Immature natural killer cell (primary cell): ENCODE results near the gene DYNC1H1. TPM values are rescaled to one million over a fixed set of nuclear protein-coding genes. Genes with fewer than 3 reads are reported as not detected.

Experiments used
- DNase-seq, 3 donors: peaks; one replicate each; pipeline ENCODE4 v3.0.0; 2022; ENCODE audit warnings: mixed read lengths in 1 of 3
- H3K27ac Mint-ChIP-seq, 6 donors: one replicate each; pipeline ENCODE4 v1.8.0; 2020; ENCODE audit warnings: mixed read lengths in 6 of 6, mild to moderate bottlenecking in 5 of 6, inconsistent platforms in 4 of 6, moderate library complexity in 3 of 6
- H3K27me3 Mint-ChIP-seq, 3 donors: one replicate each; pipeline ENCODE4 v1.8.0; 2020 to 2021; ENCODE audit warnings: low read depth in 3 of 3, mild to moderate bottlenecking in 3 of 3, mixed read lengths in 3 of 3, moderate library complexity in 3 of 3, inconsistent platforms in 1 of 3
- H3K36me3 Mint-ChIP-seq, 3 donors: one replicate each; pipeline ENCODE4 v1.8.0; 2020; ENCODE audit warnings: mixed read lengths in 3 of 3, inconsistent platforms in 2 of 3, mild to moderate bottlenecking in 2 of 3
- H3K4me1 Mint-ChIP-seq, 2 donors: one replicate each; pipeline ENCODE4 v1.8.0; 2020; ENCODE audit warnings: inconsistent platforms in 2 of 2, mild to moderate bottlenecking in 2 of 2, mixed read lengths in 2 of 2, moderate library complexity in 1 of 2
- H3K4me3 Mint-ChIP-seq, 5 donors: one replicate each; pipeline ENCODE4 v1.8.0; 2020; ENCODE audit warnings: mild to moderate bottlenecking in 5 of 5, mixed read lengths in 5 of 5, inconsistent platforms in 3 of 5, moderate library complexity in 3 of 5
- H3K9me3 Mint-ChIP-seq, 6 donors: one replicate each; pipeline ENCODE4 v1.8.0; 2020; ENCODE audit warnings: mild to moderate bottlenecking in 6 of 6, mixed read lengths in 6 of 6, inconsistent platforms in 4 of 6, moderate library complexity in 3 of 6
- polyA plus RNA-seq, 3 donors: library from polyadenylated mRNA; unstranded; fragments of 300-500 nt; fragmentation: Illumina TruSeq; gene quantifications; one replicate each; pipeline ENCODE4 v1.2.3, GENCODE V29; 2021

Gene DYNC1H1
- polyA plus RNA-seq, 3 donors from 2014 or later: 15.7 to 78.5 (median 25.5) TPM

DNA sequence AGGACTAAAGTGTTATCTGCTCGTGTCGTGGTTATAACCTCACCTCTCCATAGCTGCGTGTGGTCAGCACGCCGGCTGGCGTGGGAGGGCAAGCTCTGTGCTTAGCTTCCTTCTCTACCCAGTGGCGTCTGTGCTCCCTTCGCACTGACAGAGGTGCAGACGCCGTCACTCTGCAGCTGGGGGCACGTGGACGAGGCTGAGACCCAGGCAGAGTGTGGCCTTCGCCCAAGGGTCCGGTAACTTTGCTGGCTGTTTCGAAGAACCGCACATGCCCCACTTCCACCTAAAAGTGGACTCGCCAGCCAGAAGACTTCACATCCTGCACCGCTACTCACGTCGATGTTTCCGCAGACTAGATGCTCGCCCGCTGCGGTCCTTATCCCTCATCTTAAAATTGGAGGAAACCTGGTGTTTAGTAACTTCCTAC is 35.9 kb upstream of the DYNC1H1 start:
- DNase-seq: no peak
- Mint-ChIP-seq H3K4me3 (no peak overlapping the region), H3K27me3 (peaks cover 2 to 40% (median 7%) of the 10 kb centered on the region in 3 donors)

DNA sequence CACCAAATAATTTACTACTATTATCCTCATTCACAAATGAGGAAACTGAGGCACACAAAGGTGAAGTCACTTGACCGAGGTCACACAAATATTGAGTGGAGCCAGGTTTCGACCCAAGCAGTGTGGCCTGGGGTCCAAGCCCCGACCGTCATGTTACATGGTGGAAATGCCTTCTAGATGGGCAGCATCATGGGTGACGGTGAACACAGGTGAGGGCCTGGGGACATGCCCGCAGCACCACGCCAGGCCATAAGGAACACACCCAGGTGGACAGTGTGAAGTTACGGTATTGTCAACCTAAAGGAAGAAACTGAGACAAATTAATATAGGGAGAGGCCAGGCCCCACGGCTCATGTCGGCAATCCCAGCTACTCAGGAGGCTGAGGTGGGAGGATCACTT is 35.3 kb upstream of the DYNC1H1 start:
- DNase-seq: no peak
- H3K9me3 Mint-ChIP-seq: no peaks in the 10 kb centered on the region
- H3K4me3 Mint-ChIP-seq: no peak overlapping the region
- peak overlapping the region in 5 of 6 donors; percentile 49 to 77 (median 70) for H3K27ac Mint-ChIP-seq
- H3K4me1 Mint-ChIP-seq: peaks cover 0 to 2% of the 10 kb centered on the region in 2 donors
- H3K36me3 Mint-ChIP-seq: peaks cover 0 to 13% (median 3%) of the 10 kb centered on the region in 3 donors
- H3K27me3 Mint-ChIP-seq: peaks cover 2 to 42% (median 7%) of the 10 kb centered on the region in 3 donors

More for the DNA sequence above, 35.9 kb upstream of the DYNC1H1 start:
- peaks cover 0 to 13% (median 3%) of the 10 kb centered on the region in 3 donors for H3K36me3 Mint-ChIP-seq
- no peaks in the 10 kb centered on the region for H3K9me3 Mint-ChIP-seq
- peaks cover 0 to 2% of the 10 kb centered on the region in 2 donors for H3K4me1 Mint-ChIP-seq
- H3K27ac Mint-ChIP-seq: peak overlapping the region in 5 of 6 donors; percentile 49 to 78 (median 70)

DNA sequence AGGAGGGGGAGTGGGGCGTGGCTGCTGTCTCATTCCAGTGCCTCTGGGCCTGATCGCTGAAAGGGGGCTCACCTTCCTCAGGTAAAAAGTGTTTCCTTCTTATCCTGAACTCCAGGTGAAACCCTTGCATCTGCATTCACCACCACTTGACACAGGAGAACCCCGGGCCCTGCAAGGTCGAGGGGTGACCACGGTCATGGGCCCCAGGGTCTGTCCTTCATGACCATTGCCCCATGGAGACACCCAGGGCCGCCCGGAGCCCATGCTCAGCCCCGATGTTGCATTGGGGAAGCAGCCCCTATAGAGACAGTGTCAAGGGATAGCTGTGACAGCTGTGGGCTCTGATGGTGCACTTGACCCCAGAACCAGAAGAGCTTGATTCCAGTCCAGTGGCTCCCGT is 34.4 kb upstream of the DYNC1H1 start:
- Mint-ChIP-seq H3K27ac (peak overlapping the region in 4 of 6 donors; percentile 19 to 72 (median 46)), H3K27me3 (peaks cover 2 to 42% (median 7%) of the 10 kb centered on the region in 3 donors)

DNA sequence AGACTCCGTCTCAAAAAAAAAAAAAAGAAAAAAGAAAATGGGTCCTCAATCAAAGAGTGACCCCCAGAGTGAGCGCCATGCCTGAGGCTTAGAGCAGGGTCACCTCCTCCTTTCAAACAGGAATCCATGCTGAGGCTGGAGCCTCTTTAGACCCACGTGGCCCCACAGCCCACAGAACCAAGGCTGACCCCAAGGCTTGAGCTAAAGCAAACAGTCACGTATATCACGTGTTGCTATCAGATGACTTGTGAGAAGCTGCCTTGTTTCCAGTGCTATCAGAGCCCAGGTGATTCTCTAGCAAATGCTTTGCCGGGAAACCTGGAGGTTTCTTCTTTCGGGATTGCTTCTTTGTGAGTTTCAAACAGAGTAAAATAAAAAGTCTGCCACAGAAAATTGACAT is 31.7 kb upstream of the DYNC1H1 start:
- Mint-ChIP-seq H3K4me1 (peaks cover 0 to 2% of the 10 kb centered on the region in 2 donors), H3K9me3 (no peaks in the 10 kb centered on the region), H3K27ac (peak overlapping the region in 1 of 6 donors; percentile 22), H3K27me3 (peaks cover 2 to 35% (median 3%) of the 10 kb centered on the region in 3 donors), H3K4me3 (no peak overlapping the region), H3K36me3 (peaks cover 0 to 5% (median 0%) of the 10 kb centered on the region in 3 donors)
- no peak for DNase-seq

More for the DNA sequence above, 34.4 kb upstream of the DYNC1H1 start:
- peaks cover 0 to 2% of the 10 kb centered on the region in 2 donors for H3K4me1 Mint-ChIP-seq
- H3K9me3 Mint-ChIP-seq: no peaks in the 10 kb centered on the region
- H3K36me3 Mint-ChIP-seq: peaks cover 0 to 13% (median 3%) of the 10 kb centered on the region in 3 donors
- DNase-seq: no peak
- H3K4me3 Mint-ChIP-seq: no peak overlapping the region

DNA sequence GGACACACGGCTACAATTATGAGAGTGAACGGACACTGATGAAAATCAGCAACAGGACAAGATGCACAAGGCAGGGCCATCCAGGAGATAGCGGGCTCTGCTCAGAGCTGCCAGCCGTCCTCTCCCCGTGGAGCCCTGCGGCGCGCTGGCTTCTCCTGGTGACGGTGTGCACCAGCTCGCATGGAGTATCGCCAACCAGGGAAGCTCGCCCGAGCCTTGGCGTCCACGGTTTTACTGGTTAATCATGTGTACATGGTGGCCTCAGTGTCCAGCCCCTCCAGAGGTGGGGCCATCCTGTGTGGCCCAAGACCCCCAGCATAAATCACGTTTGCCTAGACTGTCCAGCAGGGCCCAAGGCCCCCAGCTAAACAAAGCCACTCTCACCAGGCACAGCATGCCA is 31.2 kb upstream of the DYNC1H1 start:
- H3K36me3 Mint-ChIP-seq: peaks cover 0 to 5% (median 0%) of the 10 kb centered on the region in 3 donors
- no peak for DNase-seq
- no peak overlapping the region for H3K4me3 Mint-ChIP-seq
- peaks cover 0 to under 1% of the 10 kb centered on the region in 2 donors for H3K4me1 Mint-ChIP-seq
- H3K9me3 Mint-ChIP-seq: no peaks in the 10 kb centered on the region
- H3K27ac Mint-ChIP-seq: peak overlapping the region in 1 of 6 donors; percentile 22
- H3K27me3 Mint-ChIP-seq: peaks cover 2 to 31% (median 3%) of the 10 kb centered on the region in 3 donors

DNA sequence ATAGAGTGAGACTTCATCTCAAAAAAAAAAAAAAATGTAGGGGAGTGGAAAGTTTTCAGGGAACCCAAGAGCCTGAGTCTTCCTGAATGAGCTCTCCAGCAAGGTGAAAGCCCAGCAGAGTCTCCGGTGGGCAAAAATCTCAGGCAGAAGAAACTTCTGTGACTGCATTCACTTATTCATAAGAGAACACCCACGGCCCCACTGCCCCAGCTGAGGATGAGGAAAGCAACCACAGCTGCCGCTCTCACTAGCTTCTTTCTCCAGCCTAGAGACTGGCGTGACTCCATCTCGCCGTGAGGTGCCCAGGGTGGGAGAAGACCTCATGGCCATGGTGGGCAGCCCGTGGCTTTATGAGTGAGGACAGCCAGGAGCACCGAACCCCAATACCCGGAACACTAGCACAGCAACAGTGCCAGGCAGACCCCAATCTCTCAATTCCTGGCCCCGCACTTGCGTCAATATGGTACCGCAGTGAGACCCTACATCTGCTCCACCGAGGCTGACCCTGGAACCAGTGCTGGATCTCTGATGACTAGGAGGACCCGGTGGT is 29.7 kb upstream of the DYNC1H1 start:
- H3K9me3 Mint-ChIP-seq: peaks cover 0 to 2% (median 0%) of the 10 kb centered on the region in 6 donors
- DNase-seq: no peak
- peaks cover 3 to 22% (median 5%) of the 10 kb centered on the region in 3 donors for H3K27me3 Mint-ChIP-seq
- H3K4me3 Mint-ChIP-seq: no peak overlapping the region
- no peaks in the 10 kb centered on the region for H3K4me1 Mint-ChIP-seq
- no peaks in the 10 kb centered on the region for H3K36me3 Mint-ChIP-seq
- H3K27ac Mint-ChIP-seq: no peak overlapping the region

DNA sequence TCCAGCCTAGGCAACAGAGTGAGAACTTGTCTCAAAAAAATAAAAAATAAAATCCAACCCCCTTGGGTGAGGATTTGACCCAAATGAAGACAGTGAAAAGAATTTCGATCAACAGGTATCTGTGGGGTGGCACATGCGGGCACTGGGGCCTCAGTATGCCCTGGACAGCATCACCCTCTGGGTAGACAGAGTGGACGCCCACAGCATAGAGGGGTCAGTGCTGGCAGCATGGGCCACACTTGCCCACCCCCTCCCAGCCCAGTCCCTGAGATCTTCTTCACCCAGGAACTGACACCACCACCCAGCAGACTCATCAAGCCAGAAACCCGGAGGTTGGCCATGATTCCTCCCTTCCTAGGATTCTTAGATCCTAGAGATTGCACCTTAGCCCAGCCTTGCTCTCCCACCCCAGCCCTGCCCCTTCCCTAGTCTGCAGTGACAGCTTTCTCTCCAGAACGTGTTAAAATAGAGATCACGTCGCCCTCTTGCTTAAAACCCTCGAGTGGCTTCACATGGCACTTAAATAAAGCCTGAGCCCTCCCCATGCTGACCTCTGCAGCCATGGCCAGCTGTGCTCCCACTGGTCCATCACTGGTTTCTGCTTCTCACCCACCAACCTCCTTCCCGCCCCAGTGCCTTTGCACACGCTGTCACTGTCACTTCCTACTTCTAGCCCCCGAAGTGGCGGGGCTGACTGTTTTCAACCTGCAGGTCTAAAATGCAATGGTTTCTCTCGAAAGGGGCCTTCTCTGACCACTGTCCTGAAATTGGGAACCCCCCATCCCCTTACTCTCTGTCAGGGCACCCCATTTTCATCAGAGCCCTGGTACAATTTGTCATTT is 26.2 kb upstream of the DYNC1H1 start:
- H3K9me3 Mint-ChIP-seq: peaks cover 0 to 2% (median 0%) of the 10 kb centered on the region in 6 donors
- no peak for DNase-seq
- H3K4me1 Mint-ChIP-seq: no peaks in the 10 kb centered on the region
- no peak overlapping the region for H3K4me3 Mint-ChIP-seq
- H3K27ac Mint-ChIP-seq: no peak overlapping the region
- H3K27me3 Mint-ChIP-seq: peaks cover 5 to 16% (median 12%) of the 10 kb centered on the region in 3 donors
- H3K36me3 Mint-ChIP-seq: no peaks in the 10 kb centered on the region

DNA sequence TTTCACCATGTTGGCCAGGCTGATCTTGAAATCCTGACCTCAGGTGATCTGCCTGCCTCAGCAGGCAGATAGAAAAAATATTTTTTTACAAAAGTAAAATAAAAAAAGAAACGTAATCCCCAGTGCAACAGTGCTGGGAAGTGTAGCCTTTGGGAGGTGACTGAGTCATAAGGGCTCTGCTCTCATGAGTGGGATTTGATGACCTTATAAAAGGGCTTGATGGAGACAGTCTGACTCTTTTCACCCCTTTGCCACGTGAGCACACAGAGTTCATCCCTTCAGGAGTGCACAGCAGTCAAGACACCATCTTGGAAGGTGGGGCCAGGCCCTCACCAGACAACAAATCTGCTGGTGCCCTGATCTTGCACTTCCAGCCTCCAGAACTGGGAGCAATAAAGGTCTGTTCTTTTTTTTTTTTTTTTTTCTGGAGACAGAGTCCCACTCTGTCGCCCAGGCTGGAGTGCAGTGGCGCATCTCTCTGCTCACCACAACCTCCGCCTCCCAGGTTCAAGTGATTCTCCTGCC is 24.7 kb upstream of the DYNC1H1 start:
- no peaks in the 10 kb centered on the region for H3K36me3 Mint-ChIP-seq
- no peaks in the 10 kb centered on the region for H3K4me1 Mint-ChIP-seq
- H3K27ac Mint-ChIP-seq: no peak overlapping the region
- no peak overlapping the region for H3K4me3 Mint-ChIP-seq
- DNase-seq: no peak
- H3K27me3 Mint-ChIP-seq: peaks cover 5 to 21% (median 16%) of the 10 kb centered on the region in 3 donors
- H3K9me3 Mint-ChIP-seq: peaks cover 0 to 2% (median 0%) of the 10 kb centered on the region in 6 donors

DNA sequence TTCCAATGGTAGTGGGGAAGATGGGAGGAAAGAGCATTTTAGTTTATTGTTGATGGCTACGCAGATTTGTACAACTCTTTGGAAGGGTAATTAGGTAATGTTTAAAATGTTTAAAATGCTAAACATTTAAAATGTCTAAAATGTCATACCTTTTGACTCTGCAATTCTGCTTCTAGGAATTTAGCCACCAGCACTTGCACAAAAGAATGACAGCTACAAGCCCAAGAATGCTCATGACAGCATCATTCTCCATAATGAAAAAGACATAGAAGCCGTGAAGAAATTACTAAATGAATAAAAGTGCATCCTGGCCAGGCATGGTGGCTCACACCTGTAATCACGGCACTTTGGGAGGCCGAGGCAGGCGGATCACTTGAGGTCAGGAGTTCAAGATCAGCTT is 19.9 kb upstream of the DYNC1H1 start:
- Mint-ChIP-seq H3K27me3 (peaks cover 14 to 42% (median 25%) of the 10 kb centered on the region in 3 donors), H3K36me3 (no peaks in the 10 kb centered on the region)

DNA sequence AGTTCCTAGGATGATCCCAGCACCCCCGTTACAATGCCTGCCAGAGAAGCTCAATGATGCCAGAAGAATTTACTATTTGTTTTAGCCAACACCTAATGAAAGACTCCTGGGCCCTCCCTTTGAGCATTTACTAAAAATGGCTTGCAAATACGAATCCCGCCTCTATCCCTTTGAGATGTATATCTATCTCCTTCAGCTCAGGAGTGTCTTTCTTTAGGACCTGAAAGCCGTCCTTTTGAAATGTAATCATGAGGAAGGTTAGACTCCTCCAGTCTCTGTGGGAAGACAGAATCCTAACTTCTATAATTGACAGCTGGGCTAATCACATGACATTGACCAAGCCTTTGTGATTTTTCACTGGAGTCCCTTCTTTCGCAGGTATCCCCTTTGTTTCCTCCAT is 19.2 kb upstream of the DYNC1H1 start:
- H3K4me1 Mint-ChIP-seq: peaks cover 26 to 27% of the 10 kb centered on the region in 2 donors
- no peak for DNase-seq
- peak overlapping the region in 2 of 5 donors; percentile 21 to 25 for H3K4me3 Mint-ChIP-seq
- H3K27me3 Mint-ChIP-seq: peaks cover 14 to 40% (median 25%) of the 10 kb centered on the region in 3 donors
- H3K36me3 Mint-ChIP-seq: no peaks in the 10 kb centered on the region
- no peaks in the 10 kb centered on the region for H3K9me3 Mint-ChIP-seq
- H3K27ac Mint-ChIP-seq: peak overlapping the region in 5 of 6 donors; percentile 30 to 100 (median 79)

More for the DNA sequence above, 19.9 kb upstream of the DYNC1H1 start:
- no peaks in the 10 kb centered on the region for H3K9me3 Mint-ChIP-seq
- DNase-seq: no peak
- peaks cover 25 to 27% of the 10 kb centered on the region in 2 donors for H3K4me1 Mint-ChIP-seq
- H3K4me3 Mint-ChIP-seq: no peak overlapping the region
- H3K27ac Mint-ChIP-seq: peak overlapping the region in 4 of 6 donors; percentile 13 to 24 (median 18)

DNA sequence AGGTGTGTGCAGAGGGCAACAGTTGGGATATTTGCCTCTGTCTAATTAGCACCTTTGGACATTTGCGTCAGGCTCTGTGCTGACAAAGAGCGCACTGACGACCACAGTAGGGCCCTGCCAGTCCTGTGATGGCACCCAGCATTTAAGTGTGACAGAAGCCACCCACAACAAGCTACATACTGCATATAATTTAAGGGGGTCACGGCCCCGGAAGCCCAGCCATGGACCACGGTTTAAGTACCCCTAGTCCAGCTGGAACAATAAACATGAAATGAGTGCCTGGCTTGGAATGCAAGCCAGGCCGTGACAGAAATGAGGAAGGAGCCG is 16.8 kb upstream of the DYNC1H1 start:
- Mint-ChIP-seq H3K27me3 (peaks cover 14 to 36% (median 19%) of the 10 kb centered on the region in 3 donors), H3K4me3 (peak overlapping the region; percentile 93 to 98 (median 96)), H3K36me3 (no peaks in the 10 kb centered on the region), H3K9me3 (no peaks in the 10 kb centered on the region), H3K27ac (peak overlapping the region; percentile 99 to 100 (median 100)), H3K4me1 (peaks cover 26 to 27% of the 10 kb centered on the region in 2 donors)
- peak; percentile 74 to 78 (median 78) for DNase-seq

DNA sequence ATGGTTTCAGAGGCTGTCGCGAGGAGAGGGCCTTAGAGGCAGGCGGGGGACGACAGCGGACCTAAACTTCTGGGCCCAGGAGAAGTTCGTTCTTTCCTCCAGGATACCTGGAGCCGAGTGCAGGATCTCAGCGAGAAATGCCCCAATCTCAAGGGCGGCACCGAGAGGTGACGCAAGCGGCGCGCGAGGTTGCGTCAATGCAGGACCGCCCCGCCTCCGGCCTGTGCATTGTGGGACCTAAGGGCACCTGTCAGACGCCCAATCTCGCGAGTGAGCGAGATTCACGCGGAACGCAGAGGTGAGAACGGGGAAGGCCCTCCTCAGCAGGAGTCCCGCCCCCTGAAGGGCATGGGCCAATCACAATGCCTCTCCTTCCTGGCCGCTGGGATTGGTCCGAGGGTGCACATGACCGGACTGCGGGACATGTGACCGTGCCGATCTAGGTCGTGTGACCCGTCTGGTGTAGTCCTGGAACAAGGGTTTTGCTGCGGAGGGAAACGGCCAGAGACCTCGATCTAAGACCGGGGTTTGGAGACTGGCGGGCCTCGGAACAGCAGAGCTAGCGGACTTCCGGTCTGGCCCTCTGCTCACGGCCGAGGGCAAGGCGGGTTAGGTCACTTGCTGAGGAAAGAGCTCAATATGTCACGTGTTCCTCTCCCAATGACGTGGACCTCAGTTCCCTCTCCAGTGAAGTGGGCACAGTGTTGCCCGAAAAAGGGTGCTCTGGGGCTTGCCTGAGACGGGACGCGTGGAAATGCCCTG is 16.3 kb upstream of the DYNC1H1 start:
- peaks cover 11 to 33% (median 17%) of the 10 kb centered on the region in 3 donors for H3K27me3 Mint-ChIP-seq
- H3K9me3 Mint-ChIP-seq: no peaks in the 10 kb centered on the region
- DNase-seq: peak; percentile 100
- peaks cover 26 to 27% of the 10 kb centered on the region in 2 donors for H3K4me1 Mint-ChIP-seq
- H3K27ac Mint-ChIP-seq: peak overlapping the region; percentile 99 to 100 (median 100)
- peak overlapping the region; percentile 93 to 98 (median 96) for H3K4me3 Mint-ChIP-seq
- H3K36me3 Mint-ChIP-seq: no peaks in the 10 kb centered on the region

DNA sequence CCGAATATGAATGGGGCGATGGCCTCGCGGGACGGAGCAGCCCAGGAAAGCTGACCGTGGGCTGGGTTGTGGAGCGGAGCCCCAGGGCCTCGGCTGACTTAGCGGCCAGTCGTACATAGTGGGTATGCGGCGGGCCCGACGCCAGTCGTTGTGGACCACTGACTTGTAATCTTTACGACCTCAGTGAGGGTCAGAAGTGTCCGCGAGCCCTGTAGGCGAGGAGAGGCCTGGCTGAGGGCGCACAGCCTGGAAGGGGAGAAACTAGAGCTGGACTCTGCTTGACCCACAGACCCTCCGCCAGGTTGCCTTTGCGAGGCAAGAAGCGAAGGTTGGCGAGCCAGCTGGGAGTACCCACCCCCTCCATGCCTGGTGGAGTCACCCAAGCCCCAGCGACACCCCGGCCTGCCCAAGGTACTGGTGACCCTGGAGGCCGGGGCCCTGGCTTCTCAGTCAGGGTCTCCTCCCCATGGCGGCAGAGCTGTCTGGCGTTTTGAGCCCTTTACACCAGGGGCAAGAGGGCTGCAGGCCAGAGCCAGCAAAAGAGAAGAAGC is 15.6 kb upstream of the DYNC1H1 start:
- DNase-seq: no peak

More for the DNA sequence above, 15.6 kb upstream of the DYNC1H1 start:
- peaks cover 26 to 27% of the 10 kb centered on the region in 2 donors for H3K4me1 Mint-ChIP-seq
- H3K27me3 Mint-ChIP-seq: peaks cover 11 to 31% (median 13%) of the 10 kb centered on the region in 3 donors
- H3K36me3 Mint-ChIP-seq: no peaks in the 10 kb centered on the region
- peak overlapping the region; percentile 93 to 98 (median 96) for H3K4me3 Mint-ChIP-seq
- no peaks in the 10 kb centered on the region for H3K9me3 Mint-ChIP-seq
- peak overlapping the region; percentile 99 to 100 (median 100) for H3K27ac Mint-ChIP-seq
